IPS-15b (cell line): ENCODE results near the gene COQ8A.

ENCODE experiments used
- H3K27me3 ChIP-seq: one replicate; pipeline ENCODE4 v1.6.1; 2013; ENCODE audit warnings: low read length; ENCODE audit not compliant: control insufficient read depth, insufficient read depth
- H3K36me3 ChIP-seq: one replicate; pipeline ENCODE4 v1.6.1; 2013; ENCODE audit warnings: low read length; ENCODE audit not compliant: control insufficient read depth, insufficient read depth
- H3K4me1 ChIP-seq: one replicate; pipeline ENCODE4 v1.6.1; 2013; ENCODE audit warnings: mild to moderate bottlenecking, low read length; ENCODE audit not compliant: control insufficient read depth, insufficient read depth
- H3K4me3 ChIP-seq: one replicate; pipeline ENCODE4 v1.5.1; 2013; ENCODE audit warnings: low read depth, low read length
- H3K9ac ChIP-seq: one replicate; pipeline ENCODE4 v1.6.1; 2013; ENCODE audit warnings: low read depth, mild to moderate bottlenecking, low read length
- H3K9me3 ChIP-seq: one replicate; pipeline ENCODE4 v1.6.1; 2013; ENCODE audit warnings: mild to moderate bottlenecking, low read length; ENCODE audit not compliant: control insufficient read depth, insufficient read depth

COQ8A gene

DNA sequence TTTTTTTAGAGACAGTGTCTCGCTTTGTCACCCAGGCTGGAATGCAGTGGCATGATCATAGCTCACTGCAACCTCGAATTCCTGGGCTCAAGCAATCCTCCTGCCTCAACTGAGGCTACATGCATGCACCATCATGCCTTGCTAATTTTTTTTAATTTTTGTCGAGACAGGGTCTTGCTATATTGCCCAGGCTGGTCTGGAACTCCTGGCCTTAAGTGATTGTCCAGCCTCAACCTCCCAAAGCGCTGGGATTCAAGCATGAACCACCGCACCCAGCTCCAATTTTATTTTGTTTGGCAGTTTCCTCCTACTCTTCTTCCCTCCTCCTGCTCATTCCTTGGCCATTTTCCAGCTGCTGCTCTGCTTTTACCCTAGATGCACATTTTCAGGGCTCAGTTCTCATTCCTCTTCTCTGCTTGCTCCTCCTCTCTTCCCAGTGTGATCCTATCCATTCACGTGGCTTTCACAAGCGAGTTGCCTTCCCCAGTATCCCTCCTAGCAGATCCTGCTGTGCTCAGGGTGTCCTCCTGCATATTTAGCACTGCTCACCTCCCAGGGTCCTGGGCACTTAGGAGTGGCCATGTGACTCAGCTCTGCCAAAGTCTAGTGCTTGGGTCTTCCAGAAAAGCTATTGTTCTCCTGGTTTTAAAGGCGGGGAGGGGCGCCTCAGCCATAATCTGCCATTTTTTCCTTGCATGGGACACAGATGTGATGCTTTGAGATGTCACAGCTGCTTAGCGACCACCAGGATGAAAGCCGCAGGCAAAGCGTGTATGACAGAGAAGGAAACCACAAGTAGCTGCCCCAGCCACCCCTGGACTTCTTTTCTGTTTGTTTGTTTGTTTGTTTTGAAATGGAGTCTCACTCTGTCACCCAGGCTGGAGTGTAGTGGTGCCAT, 36.0 kb upstream of the COQ8A start:
- Histone ChIP-seq H3K4me1 (no peaks in the 10 kb centered on the region), H3K36me3 (no peaks in the 10 kb centered on the region), H3K4me3 (no peak overlapping the region), H3K27me3 (no peaks in the 10 kb centered on the region), H3K9ac (no peak overlapping the region), H3K9me3 (no peaks in the 10 kb centered on the region)

DNA sequence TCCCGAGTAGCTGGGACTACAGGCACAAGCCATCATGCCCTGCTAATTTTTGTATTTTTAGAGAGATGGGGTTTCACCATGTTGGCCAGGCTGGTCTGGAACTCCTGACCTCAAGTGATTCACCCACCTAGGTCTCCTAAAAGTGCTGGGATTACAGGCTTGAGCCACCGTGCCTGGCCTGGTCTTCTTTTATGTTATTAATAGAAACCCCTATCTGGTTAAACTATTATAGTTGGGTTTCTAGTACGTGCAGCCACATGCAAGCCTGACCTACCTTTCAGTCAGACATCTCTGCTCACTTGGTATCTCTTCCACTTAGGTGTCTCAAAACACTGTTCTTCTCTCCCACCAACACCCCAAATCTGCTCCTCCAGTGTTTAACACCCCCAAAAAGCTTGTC, 35.3 kb upstream of the COQ8A start:
- Histone ChIP-seq H3K4me3 (no peak overlapping the region), H3K27me3 (no peaks in the 10 kb centered on the region), H3K4me1 (no peaks in the 10 kb centered on the region), H3K9me3 (no peaks in the 10 kb centered on the region), H3K36me3 (no peaks in the 10 kb centered on the region), H3K9ac (no peak overlapping the region)

DNA sequence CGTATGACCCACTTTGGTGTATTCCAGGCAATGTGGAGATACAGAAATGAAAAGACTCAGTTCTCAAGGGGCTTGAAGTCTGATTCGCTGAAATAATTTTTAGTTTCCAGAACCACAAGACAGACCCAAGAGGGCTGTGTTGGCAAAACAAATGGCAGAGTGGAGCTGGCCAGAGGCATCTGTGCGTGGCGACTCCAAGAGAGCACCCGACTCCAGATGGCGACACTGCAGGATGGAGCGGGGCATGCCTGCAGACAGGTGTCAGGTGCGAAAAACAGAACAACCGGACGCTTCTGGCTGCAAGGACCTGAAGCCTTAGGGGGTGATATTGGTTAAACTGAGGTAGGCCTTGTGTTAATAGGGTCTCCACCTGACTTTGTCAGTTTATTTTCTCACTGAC, 31.7 kb upstream of the COQ8A start:
- Histone ChIP-seq H3K9ac (no peak overlapping the region), H3K27me3 (no peaks in the 10 kb centered on the region), H3K4me1 (no peaks in the 10 kb centered on the region), H3K36me3 (no peaks in the 10 kb centered on the region), H3K4me3 (no peak overlapping the region), H3K9me3 (no peaks in the 10 kb centered on the region)

DNA sequence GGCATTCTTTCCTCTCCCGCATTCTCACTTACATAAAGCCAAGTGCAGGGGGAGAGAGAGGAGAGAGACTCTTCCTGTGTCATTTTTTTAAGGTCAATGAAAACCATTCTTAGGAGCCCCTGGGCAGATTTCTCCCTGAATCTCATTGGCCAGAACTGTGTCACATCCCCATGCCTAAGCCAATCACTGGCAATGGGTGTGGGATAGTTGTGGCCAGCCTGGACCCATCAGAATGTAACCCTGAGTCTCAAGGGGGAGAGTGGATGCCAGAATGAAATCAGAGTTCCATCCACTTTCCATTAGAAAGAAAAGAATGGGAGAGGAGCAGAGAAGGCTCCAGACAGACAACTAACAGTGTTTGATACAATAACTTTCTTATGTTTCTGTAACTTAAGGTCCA, 31.2 kb upstream of the COQ8A start:
- H3K4me3 ChIP-seq: no peak overlapping the region
- no peaks in the 10 kb centered on the region for H3K36me3 ChIP-seq
- H3K9me3 ChIP-seq: no peaks in the 10 kb centered on the region
- no peaks in the 10 kb centered on the region for H3K27me3 ChIP-seq
- H3K4me1 ChIP-seq: no peaks in the 10 kb centered on the region
- no peak overlapping the region for H3K9ac ChIP-seq

GRCh38 chr1:226912587-226913176, 27.4 kb upstream of the COQ8A start:
- H3K4me3 ChIP-seq: no peak overlapping the region
- no peaks in the 10 kb centered on the region for H3K9me3 ChIP-seq
- H3K4me1 ChIP-seq: no peaks in the 10 kb centered on the region
- no peaks in the 10 kb centered on the region for H3K36me3 ChIP-seq
- H3K9ac ChIP-seq: no peak overlapping the region
- no peaks in the 10 kb centered on the region for H3K27me3 ChIP-seq

GRCh38 chr1:226915672-226915995, 24.5 kb upstream of the COQ8A start:
- Histone ChIP-seq H3K9ac (no peak overlapping the region), H3K27me3 (no peaks in the 10 kb centered on the region), H3K4me1 (no peaks in the 10 kb centered on the region), H3K4me3 (no peak overlapping the region), H3K36me3 (no peaks in the 10 kb centered on the region), H3K9me3 (no peaks in the 10 kb centered on the region)

DNA sequence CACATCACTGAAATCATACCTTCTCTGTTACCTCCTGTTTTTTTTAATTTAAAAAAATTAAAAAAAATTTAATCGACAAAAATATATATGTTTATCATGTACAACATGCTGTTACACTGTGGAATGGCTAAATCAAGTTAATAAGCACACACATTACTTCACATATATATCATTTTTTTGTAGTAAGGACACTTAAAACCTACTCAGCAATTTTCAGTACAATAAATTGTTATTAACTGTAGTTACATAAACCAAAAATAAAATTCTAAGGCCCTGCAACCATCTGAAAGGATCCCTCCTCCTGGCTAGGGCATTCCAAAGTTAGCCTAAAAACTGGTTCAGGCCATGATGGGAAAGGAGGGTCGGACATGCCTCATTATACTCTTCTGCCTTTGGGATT, 23.6 kb upstream of the COQ8A start:
- no peaks in the 10 kb centered on the region for H3K36me3 ChIP-seq
- H3K9ac ChIP-seq: no peak overlapping the region
- H3K4me1 ChIP-seq: no peaks in the 10 kb centered on the region
- no peak overlapping the region for H3K4me3 ChIP-seq
- no peaks in the 10 kb centered on the region for H3K9me3 ChIP-seq
- H3K27me3 ChIP-seq: no peaks in the 10 kb centered on the region

DNA sequence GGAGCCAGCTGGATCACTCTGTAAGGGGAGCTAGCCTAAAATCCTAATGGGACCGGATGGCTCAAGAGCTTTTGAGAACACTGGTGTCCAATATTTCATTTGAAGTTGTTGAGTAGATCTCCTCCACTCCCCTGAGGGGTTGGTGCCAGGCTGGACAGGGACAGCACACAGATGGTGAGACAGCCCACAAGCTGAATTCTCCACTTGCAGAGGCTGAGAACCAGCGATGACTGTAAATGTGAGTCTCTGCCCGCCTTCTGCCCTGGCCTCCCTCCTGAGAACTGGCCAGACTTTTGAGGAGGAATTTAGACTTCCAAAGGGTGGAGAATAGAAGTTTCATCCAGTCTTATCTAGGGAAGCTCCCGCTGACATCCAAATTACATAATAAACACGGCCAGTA, 20.5 kb upstream of the COQ8A start:
- Histone ChIP-seq H3K4me1 (no peaks in the 10 kb centered on the region), H3K4me3 (no peak overlapping the region), H3K36me3 (no peaks in the 10 kb centered on the region), H3K9ac (no peak overlapping the region), H3K9me3 (no peaks in the 10 kb centered on the region), H3K27me3 (no peaks in the 10 kb centered on the region)

GRCh38 chr1:226919995-226920394, 20.1 kb upstream of the COQ8A start:
- Histone ChIP-seq H3K9me3 (no peaks in the 10 kb centered on the region), H3K4me3 (no peak overlapping the region), H3K9ac (no peak overlapping the region), H3K4me1 (no peaks in the 10 kb centered on the region), H3K27me3 (no peaks in the 10 kb centered on the region), H3K36me3 (no peaks in the 10 kb centered on the region)

GRCh38 chr1:226920446-226920894, 19.6 kb upstream of the COQ8A start:
- no peak overlapping the region for H3K9ac ChIP-seq
- H3K27me3 ChIP-seq: no peaks in the 10 kb centered on the region
- no peaks in the 10 kb centered on the region for H3K36me3 ChIP-seq
- no peak overlapping the region for H3K4me3 ChIP-seq
- no peaks in the 10 kb centered on the region for H3K4me1 ChIP-seq
- H3K9me3 ChIP-seq: no peaks in the 10 kb centered on the region

- Histone ChIP-seq H3K4me1 (no peaks in the 10 kb centered on the region), H3K9me3 (no peaks in the 10 kb centered on the region), H3K4me3 (no peak overlapping the region), H3K9ac (no peak overlapping the region), H3K36me3 (no peaks in the 10 kb centered on the region), H3K27me3 (no peaks in the 10 kb centered on the region)
These were observed 18.6 kb upstream of the COQ8A start for GRCh38 chr1:226921504-226921903.
